ENCODE results near the gene ELMOD1. TPM values are rescaled to one million over a fixed set of nuclear protein-coding genes. Genes with fewer than 3 reads are reported as not detected.

ELMOD1 gene
- total RNA-seq, 2 experiments from 2014 or later = not detected

DNA sequence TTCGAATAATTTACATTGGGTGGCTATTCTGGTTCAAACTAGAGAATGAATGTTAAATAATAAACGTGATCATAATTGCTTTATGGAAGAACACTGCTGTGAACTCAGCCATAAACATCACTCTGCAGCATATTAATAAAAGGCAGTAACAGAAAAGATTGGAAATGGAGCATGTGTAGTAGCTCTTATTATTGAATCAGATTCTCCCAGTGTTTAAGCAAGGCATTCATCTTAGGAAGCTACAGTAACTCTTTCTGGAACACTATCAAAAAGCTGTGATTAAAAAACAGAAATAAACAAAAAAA is 34.7 kb downstream of the ELMOD1 start:
- Mint-ChIP-seq H3K9me3 (no peaks in the 10 kb centered on the region), H3K27me3 (peaks cover 66% of the 10 kb centered on the region), H3K4me1 (ENCODE audit: low read depth) (no peaks in the 10 kb centered on the region), H3K36me3 (ENCODE audit: low read depth) (no peaks in the 10 kb centered on the region), H3K4me3 (no peak overlapping the region), H3K27ac (no peak overlapping the region)
- ATAC-seq (ENCODE audit: poor library complexity) = no peak
- Histone ChIP-seq H3K36me3 (ENCODE audit: insufficient read depth, low read length) (no peaks in the 10 kb centered on the region), H3K27ac (ENCODE audit: low read depth in 1 of 2, low read length in 2 of 2) (no peak overlapping the region), H3K4me1 (ENCODE audit: insufficient read depth, low read length) (no peaks in the 10 kb centered on the region), H3K27me3 (ENCODE audit: control insufficient read depth in 1 of 2, insufficient read depth in 2 of 2, low read length in 2 of 2) (peaks cover 18 to 27% of the 10 kb centered on the region in 2 experiments), H3K9me3 (ENCODE audit: control insufficient read depth in 1 of 2, insufficient read depth in 1 of 2, low read length in 2 of 2) (no peaks in the 10 kb centered on the region), H3K4me3 (ENCODE audit: low read length) (no peak overlapping the region)
- ChIA-PET POLR2A (no interaction called here), CTCF (no interaction called here)
- TF ChIP-seq, protein P1, sequence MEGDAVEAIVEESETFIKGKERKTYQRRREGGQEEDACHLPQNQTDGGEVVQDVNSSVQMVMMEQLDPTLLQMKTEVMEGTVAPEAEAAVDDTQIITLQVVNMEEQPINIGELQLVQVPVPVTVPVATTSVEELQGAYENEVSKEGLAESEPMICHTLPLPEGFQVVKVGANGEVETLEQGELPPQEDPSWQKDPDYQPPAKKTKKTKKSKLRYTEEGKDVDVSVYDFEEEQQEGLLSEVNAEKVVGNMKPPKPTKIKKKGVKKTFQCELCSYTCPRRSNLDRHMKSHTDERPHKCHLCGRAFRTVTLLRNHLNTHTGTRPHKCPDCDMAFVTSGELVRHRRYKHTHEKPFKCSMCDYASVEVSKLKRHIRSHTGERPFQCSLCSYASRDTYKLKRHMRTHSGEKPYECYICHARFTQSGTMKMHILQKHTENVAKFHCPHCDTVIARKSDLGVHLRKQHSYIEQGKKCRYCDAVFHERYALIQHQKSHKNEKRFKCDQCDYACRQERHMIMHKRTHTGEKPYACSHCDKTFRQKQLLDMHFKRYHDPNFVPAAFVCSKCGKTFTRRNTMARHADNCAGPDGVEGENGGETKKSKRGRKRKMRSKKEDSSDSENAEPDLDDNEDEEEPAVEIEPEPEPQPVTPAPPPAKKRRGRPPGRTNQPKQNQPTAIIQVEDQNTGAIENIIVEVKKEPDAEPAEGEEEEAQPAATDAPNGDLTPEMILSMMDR (IDR thresholded peaks at IDR 0.05) = no peak
- intact Hi-C loops (cut with DNase I, micrococcal nuclease) = no loop called here
- no peak for DNase-seq

DNA sequence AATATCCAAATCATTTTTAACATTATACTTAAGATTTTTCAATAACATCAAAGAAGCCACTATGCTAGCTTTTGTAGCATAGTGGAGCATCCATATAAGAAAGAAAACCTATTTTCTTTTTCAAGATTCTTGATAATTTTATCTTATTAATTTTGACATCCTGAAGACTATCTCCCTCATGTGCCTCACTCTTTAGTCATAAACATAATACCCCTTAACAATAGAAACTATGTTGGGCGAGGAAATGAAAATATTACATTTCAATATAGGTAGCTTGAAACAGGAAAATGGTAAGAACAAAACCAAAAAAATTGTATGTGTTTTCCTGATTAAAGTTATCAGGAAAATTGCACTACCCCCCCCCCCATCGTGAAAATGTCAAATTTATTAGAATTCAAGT is 40.1 kb downstream of the ELMOD1 start:
- Histone ChIP-seq H3K27me3 (ENCODE audit: control insufficient read depth in 1 of 2, insufficient read depth in 2 of 2, low read length in 2 of 2) (peaks cover 7 to 47% of the 10 kb centered on the region in 2 experiments), H3K9me3 (ENCODE audit: control insufficient read depth in 1 of 2, insufficient read depth in 1 of 2, low read length in 2 of 2) (no peaks in the 10 kb centered on the region), H3K4me1 (ENCODE audit: insufficient read depth, low read length) (no peaks in the 10 kb centered on the region), H3K36me3 (ENCODE audit: insufficient read depth, low read length) (no peaks in the 10 kb centered on the region), H3K27ac (ENCODE audit: low read depth in 1 of 2, low read length in 2 of 2) (no peak overlapping the region), H3K4me3 (ENCODE audit: low read length) (no peak overlapping the region)
- DNase-seq (no peak), ATAC-seq (ENCODE audit: poor library complexity) (no peak)
- ChIA-PET POLR2A (interaction anchor here (0.7 kb wide), 1 partner anchor 17 kb away, joined by 3 read pairs; no protein-coding TSS in a partner anchor), CTCF (no interaction called here)
- H3K4me3 Mint-ChIP-seq = no peak overlapping the region
- intact Hi-C loops (cut with DNase I, micrococcal nuclease) = no loop called here
- no peaks in the 10 kb centered on the region for H3K9me3 Mint-ChIP-seq
- TF ChIP-seq, protein P1 (IDR thresholded peaks at IDR 0.05) = no peak
- no peaks in the 10 kb centered on the region for H3K4me1 Mint-ChIP-seq (ENCODE audit: low read depth)
- no peaks in the 10 kb centered on the region for H3K36me3 Mint-ChIP-seq (ENCODE audit: low read depth)
- peaks cover 75% of the 10 kb centered on the region for H3K27me3 Mint-ChIP-seq
- H3K27ac Mint-ChIP-seq = no peak overlapping the region

DNA sequence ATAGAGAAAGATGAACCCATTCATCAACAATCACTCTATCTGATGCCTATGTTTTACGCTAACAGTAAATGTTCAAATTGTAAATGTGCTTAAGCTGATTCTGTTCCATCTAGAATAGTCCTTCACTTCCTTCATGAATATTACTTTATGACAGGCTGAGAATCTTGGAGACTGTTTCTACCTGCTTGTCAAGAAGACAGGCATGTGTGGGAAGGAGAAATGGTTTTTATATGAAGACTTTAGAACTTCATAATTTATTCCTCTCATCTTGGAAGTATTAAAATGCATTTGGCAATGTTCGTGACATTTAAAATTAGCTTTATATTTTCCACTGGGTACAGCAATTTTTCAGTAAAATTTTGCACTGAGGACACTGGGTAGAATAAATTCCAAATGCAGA is 41.0 kb downstream of the ELMOD1 start:
- DNase-seq = no peak
- H3K9me3 ChIP-seq (ENCODE audit: control insufficient read depth in 1 of 2, insufficient read depth in 1 of 2, low read length in 2 of 2) = no peaks in the 10 kb centered on the region
- ChIA-PET POLR2A (no interaction called here), CTCF (no interaction called here)
- no peaks in the 10 kb centered on the region for H3K36me3 ChIP-seq (ENCODE audit: insufficient read depth, low read length)
- Mint-ChIP-seq H3K4me1 (ENCODE audit: low read depth) (no peaks in the 10 kb centered on the region), H3K4me3 (no peak overlapping the region), H3K27ac (no peak overlapping the region), H3K27me3 (peaks cover 73% of the 10 kb centered on the region), H3K9me3 (no peaks in the 10 kb centered on the region), H3K36me3 (ENCODE audit: low read depth) (no peaks in the 10 kb centered on the region)
- no peak overlapping the region for H3K4me3 ChIP-seq (ENCODE audit: low read length)
- ATAC-seq (ENCODE audit: poor library complexity) = no peak
- intact Hi-C loops (cut with DNase I, micrococcal nuclease) = no loop called here
- TF ChIP-seq, protein P1 (IDR thresholded peaks at IDR 0.05) = no peak
- peaks cover 5 to 39% of the 10 kb centered on the region in 2 experiments for H3K27me3 ChIP-seq (ENCODE audit: control insufficient read depth in 1 of 2, insufficient read depth in 2 of 2, low read length in 2 of 2)
- H3K27ac ChIP-seq (ENCODE audit: low read depth in 1 of 2, low read length in 2 of 2) = no peak overlapping the region
- no peaks in the 10 kb centered on the region for H3K4me1 ChIP-seq (ENCODE audit: insufficient read depth, low read length)

Measured in CD4-positive, alpha-beta T cell (primary cell).